ENCODE measurements around the gene KRTAP20-4. TPM values are rescaled to one million over a fixed set of nuclear protein-coding genes. Genes with fewer than 3 reads are reported as not detected.

KRTAP20-4 gene
- total and polyA plus RNA-seq, 9 of the 15 experiments (the other 6 are each of a cell fraction or from before 2014, with no cell fraction given), result not detected

- ATAC-seq (no peak), FAIRE-seq (no peak), DNase-seq (ENCODE audit: extremely low read depth in 1 of 4, low spot score in 3 of 4) (no peak)
- Histone ChIP-seq H3K9me3 (replicated peaks; ENCODE audit: control insufficient read depth, insufficient read depth, low read depth, low read length) (no peaks in the 10 kb centered on the region), H3K9ac (ENCODE audit: insufficient read depth in 1 of 2, low read depth in 2 of 2, low read length in 2 of 2) (no peak overlapping the region), H3K27me3 (ENCODE audit: control insufficient read depth in 2 of 2, insufficient read depth in 2 of 2, low read length in 2 of 2) (no peaks in the 10 kb centered on the region), H3K9me1 (ENCODE audit: control insufficient read depth, insufficient read depth, low read length) (no peaks in the 10 kb centered on the region), H3K4me1 (replicated peaks in 1 of 2; ENCODE audit: control insufficient read depth in 2 of 2, insufficient read depth in 2 of 2, low read length in 2 of 2) (no peaks in the 10 kb centered on the region), H3K4me3 (no peak overlapping the region), H2AFZ (ENCODE audit: low read depth, low read length) (no peak overlapping the region), H3K4me2 (ENCODE audit: insufficient read depth, low read length) (no peak overlapping the region), H3K27ac (ENCODE audit: extremely low read depth, low read depth, low read length) (no peak overlapping the region), H4K20me1 (replicated peaks; ENCODE audit: control insufficient read depth, insufficient read depth, low read length) (no peaks in the 10 kb centered on the region), H3K79me2 (ENCODE audit: control insufficient read depth, insufficient read depth, low read length) (no peaks in the 10 kb centered on the region), H3K36me3 (ENCODE audit: control insufficient read depth, insufficient read depth, low read length) (no peaks in the 10 kb centered on the region)
- CTCF ChIA-PET (ENCODE audit: low intra/inter-chr PET ratio), result no interaction called here
- POLR2A ChIA-PET, result no interaction called here
- TF ChIP-seq CC2D1A (IDR thresholded peaks at IDR 0.05) (no peak), NCOA2 (IDR thresholded peaks at IDR 0.05; ENCODE audit: partially characterized antibody in 2 of 2) (no peak), ESRRA (IDR thresholded peaks at IDR 0.05; ENCODE audit: borderline replicate concordance, low read depth) (no peak), ILF3 (IDR thresholded peaks at IDR 0.05; ENCODE audit: borderline replicate concordance) (no peak), RBBP5 (IDR thresholded peaks at IDR 0.05; ENCODE audit: borderline replicate concordance, insufficient read depth, low read length, poor library complexity, severe bottlenecking) (no peak), TOE1 (IDR thresholded peaks at IDR 0.05; ENCODE audit: borderline replicate concordance) (no peak), TOE1 (CRISPR knock-in tag; IDR thresholded peaks at IDR 0.05; ENCODE audit: borderline replicate concordance, low read depth) (no peak), SNRNP70 (optimal IDR thresholded peaks at IDR 0.05; ENCODE audit: low read depth, low read length) (no peak), ATF3 (IDR thresholded peaks at IDR 0.05) (no peak), ATF3 (CRISPR knock-in tag; conservative IDR thresholded peaks at IDR 0.05) (no peak), ESRRB (CRISPR knock-in tag; IDR thresholded peaks at IDR 0.05; ENCODE audit: borderline replicate concordance) (no peak), TEAD1 (CRISPR knock-in tag; IDR thresholded peaks at IDR 0.05) (no peak), TSC22D4 (tag; IDR thresholded peaks at IDR 0.05) (no peak), ELK1 (CRISPR knock-in tag; IDR thresholded peaks at IDR 0.05) (no peak)
- intact Hi-C loops (cut with micrococcal nuclease), result no loop called here
- in situ Hi-C loops (cut with MboI), result no loop called here
- BruUV-seq (replicated peaks), result no TSS peak
Observed at GRCh38 chr21:30652891-30653290, 32.5 kb downstream of the KRTAP20-4 start.
